Esophagus (tissue), 2 donors: ENCODE measurements around the gene FMNL2. TPM values are rescaled to one million over a fixed set of nuclear protein-coding genes. Genes with fewer than 3 reads are reported as not detected.

Experiments
- H3K27ac ChIP-seq, 2 donors: one replicate each; pipeline ENCODE4 v1.5.1; 2013; ENCODE audit warnings: low read depth in 2 of 2, mild to moderate bottlenecking in 2 of 2, inconsistent platforms in 1 of 2, low read length in 1 of 2, moderate library complexity in 1 of 2
- H3K27me3 ChIP-seq, 2 donors: one replicate each; pipeline ENCODE4 v1.6.1; 2013; ENCODE audit warnings: low read length in 2 of 2, control low read depth in 1 of 2, mild to moderate bottlenecking in 1 of 2; ENCODE audit not compliant: insufficient read depth in 2 of 2, control insufficient read depth in 1 of 2
- H3K36me3 ChIP-seq, 2 donors: one replicate each; pipeline ENCODE4 v1.6.1; 2013; ENCODE audit warnings: low read length in 1 of 2; ENCODE audit not compliant: control insufficient read depth in 2 of 2, insufficient read depth in 2 of 2
- H3K4me1 ChIP-seq, 2 donors: one replicate each; pipeline ENCODE4 v1.6.1; 2013; ENCODE audit warnings: low read length in 1 of 2; ENCODE audit not compliant: control insufficient read depth in 2 of 2, insufficient read depth in 2 of 2
- H3K4me3 ChIP-seq, 2 donors: one replicate each; pipeline ENCODE4 v1.5.1; 2013; ENCODE audit warnings: low read length in 2 of 2, mild to moderate bottlenecking in 2 of 2, low read depth in 1 of 2, moderate library complexity in 1 of 2
- H3K9me3 ChIP-seq, 2 donors: one replicate each; pipeline ENCODE4 v1.6.1; 2013; ENCODE audit warnings: mild to moderate bottlenecking in 2 of 2, low read depth in 1 of 2, low read length in 1 of 2, moderate library complexity in 1 of 2; ENCODE audit not compliant: control insufficient read depth in 2 of 2, insufficient read depth in 1 of 2
- WGBS, 2 donors: extraction: QIAGEN DNeasy Blood & Tissue Kit; methylation state at CpG; one replicate each; pipeline ENCODE4 v1.1.7; 2013; 5-methylcytosine and 5-hydroxymethylcytosine counted together
- polyA plus RNA-seq, 2 donors: library from polyadenylated mRNA; stranded (reverse); fragments of 200-250 nt; gene quantifications; one replicate each; pipeline ENCODE4 v1.2.3, GENCODE V29; 2013
- donor health status: healthy with polysubstance abuse.
- donor health status: Bipolar disorder and iron deficiency.

FMNL2 gene
- polyA plus RNA-seq, 2 donors: 4.2 to 5.3 TPM

- Histone ChIP-seq H3K9me3 (no peaks in the 10 kb centered on the region), H3K4me3 (no peak overlapping the region), H3K36me3 (no peaks in the 10 kb centered on the region), H3K27me3 (no peaks in the 10 kb centered on the region), H3K27ac (no peak overlapping the region), H3K4me1 (no peaks in the 10 kb centered on the region)
- WGBS, 2 donors: 62 to 71% methylated on average over 6 of the region's 6 CpGs
Observed at GRCh38 chr2:152594022-152594766, 259.2 kb downstream of the FMNL2 start.

GRCh38 chr2:152594792-152595191 lies 259.8 kb downstream of the FMNL2 start:
- H3K4me3 ChIP-seq: no peak overlapping the region
- H3K27ac ChIP-seq: no peak overlapping the region
- H3K4me1 ChIP-seq: no peaks in the 10 kb centered on the region
- no peaks in the 10 kb centered on the region for H3K27me3 ChIP-seq
- 45 to 55% methylated on average over 3 of the region's 3 CpGs for WGBS, 2 donors
- no peaks in the 10 kb centered on the region for H3K36me3 ChIP-seq
- no peaks in the 10 kb centered on the region for H3K9me3 ChIP-seq

GRCh38 chr2:152598975-152599759 lies 264.2 kb downstream of the FMNL2 start:
- Histone ChIP-seq H3K9me3 (no peaks in the 10 kb centered on the region), H3K4me3 (no peak overlapping the region), H3K36me3 (no peaks in the 10 kb centered on the region), H3K27ac (no peak overlapping the region), H3K4me1 (no peaks in the 10 kb centered on the region), H3K27me3 (no peaks in the 10 kb centered on the region)
- WGBS, 2 donors: 90 to 91% methylated on average over 9 of the region's 9 CpGs

- no peak overlapping the region for H3K27ac ChIP-seq
- no peak overlapping the region for H3K4me3 ChIP-seq
- no peaks in the 10 kb centered on the region for H3K27me3 ChIP-seq
- no peaks in the 10 kb centered on the region for H3K36me3 ChIP-seq
- H3K4me1 ChIP-seq: no peaks in the 10 kb centered on the region
- WGBS, 2 donors: 88 to 89% methylated on average over 6 of the region's 6 CpGs
- no peaks in the 10 kb centered on the region for H3K9me3 ChIP-seq
Observed at GRCh38 chr2:152600051-152600657, 265.2 kb downstream of the FMNL2 start.

- WGBS, 2 donors: 78 to 85% methylated on average over 2 of the region's 2 CpGs
Observed at GRCh38 chr2:152600697-152601096, 265.7 kb downstream of the FMNL2 start.

GRCh38 chr2:152602750-152603149 lies 267.8 kb downstream of the FMNL2 start:
- no peaks in the 10 kb centered on the region for H3K36me3 ChIP-seq
- no peak overlapping the region for H3K4me3 ChIP-seq
- no peaks in the 10 kb centered on the region for H3K27me3 ChIP-seq
- 86 to 91% methylated on average over 8 of the region's 8 CpGs for WGBS, 2 donors
- no peaks in the 10 kb centered on the region for H3K9me3 ChIP-seq
- no peaks in the 10 kb centered on the region for H3K4me1 ChIP-seq
- H3K27ac ChIP-seq: no peak overlapping the region

More at GRCh38 chr2:152600697-152601096, 265.7 kb downstream of the FMNL2 start:
- H3K4me3 ChIP-seq: no peak overlapping the region
- no peaks in the 10 kb centered on the region for H3K9me3 ChIP-seq
- no peaks in the 10 kb centered on the region for H3K4me1 ChIP-seq
- no peaks in the 10 kb centered on the region for H3K36me3 ChIP-seq
- H3K27ac ChIP-seq: no peak overlapping the region
- no peaks in the 10 kb centered on the region for H3K27me3 ChIP-seq

- 92 to 95% methylated on average over 3 of the region's 3 CpGs for WGBS, 2 donors
- H3K27me3 ChIP-seq: no peaks in the 10 kb centered on the region
Observed at GRCh38 chr2:152603166-152603565, 268.2 kb downstream of the FMNL2 start.

GRCh38 chr2:152606081-152606480 lies 271.1 kb downstream of the FMNL2 start:
- Histone ChIP-seq H3K27ac (no peak overlapping the region), H3K9me3 (no peaks in the 10 kb centered on the region), H3K4me1 (no peaks in the 10 kb centered on the region), H3K36me3 (no peaks in the 10 kb centered on the region), H3K27me3 (no peaks in the 10 kb centered on the region), H3K4me3 (no peak overlapping the region)
- 95% methylated on average over 1 of the region's 1 CpG for WGBS, 2 donors

More at GRCh38 chr2:152603166-152603565, 268.2 kb downstream of the FMNL2 start:
- Histone ChIP-seq H3K27ac (no peak overlapping the region), H3K4me1 (no peaks in the 10 kb centered on the region), H3K4me3 (no peak overlapping the region), H3K36me3 (no peaks in the 10 kb centered on the region), H3K9me3 (no peaks in the 10 kb centered on the region)

GRCh38 chr2:152606941-152607340 lies 272.0 kb downstream of the FMNL2 start:
- Histone ChIP-seq H3K27me3 (no peaks in the 10 kb centered on the region), H3K9me3 (no peaks in the 10 kb centered on the region), H3K4me1 (peaks cover 0 to 3% of the 10 kb centered on the region in 2 donors), H3K4me3 (no peak overlapping the region), H3K27ac (no peak overlapping the region), H3K36me3 (no peaks in the 10 kb centered on the region)
- 37 to 55% methylated on average over 2 of the region's 2 CpGs for WGBS, 2 donors
